ENCODE measurements around the gene DCAF7. TPM values are rescaled to one million over a fixed set of nuclear protein-coding genes. Genes with fewer than 3 reads are reported as not detected.

DCAF7 gene
- total RNA-seq, 1 experiment from 2014 or later = 91.5 TPM

- TF ChIP-seq MLX (CRISPR knock-in tag; IDR thresholded peaks at IDR 0.05) = no peak
These were observed 50.5 kb downstream of the DCAF7 start, which contains the start of gene TACO1 (continued) for GRCh38 chr17:63600569-63601438.

- H3K36me3 Mint-ChIP-seq = peaks cover 22% of the 10 kb centered on the region
- peak overlapping the region; percentile 20; the same call in 1 of the 2 replicates for H3K27ac Mint-ChIP-seq
- DNase-seq (ENCODE audit: low spot score) = no peak
- H3K9me3 Mint-ChIP-seq = no peaks in the 10 kb centered on the region
- H3K4me1 Mint-ChIP-seq = peaks cover 9% of the 10 kb centered on the region
- no peak for ATAC-seq
- CTCF ChIA-PET = interaction anchor here (0.6 to 4.8 kb wide), 9 partner anchors 10 to 195 kb away, joined by 3 to 30 read pairs (median 4); partner anchors contain the start of gene KCNH6
- no peak for TF ChIP-seq E2F5 (CRISPR knock-in tag; IDR thresholded peaks at IDR 0.05)
- no peak for TF ChIP-seq ZNF219 (CRISPR knock-in tag; IDR thresholded peaks at IDR 0.05; ENCODE audit: borderline replicate concordance)
- no peak for TF ChIP-seq ZNF138 (CRISPR knock-in tag; conservative IDR thresholded peaks at IDR 0.05)
- no peak for TF ChIP-seq TCF7 (CRISPR knock-in tag; IDR thresholded peaks at IDR 0.05; ENCODE audit: low read depth)
- no peak for TF ChIP-seq ATF1 (CRISPR knock-in tag; IDR thresholded peaks at IDR 0.05)
- TF ChIP-seq NR1H2 (CRISPR knock-in tag; IDR thresholded peaks at IDR 0.05) = no peak
- no peak for TF ChIP-seq SOX15 (CRISPR knock-in tag; IDR thresholded peaks at IDR 0.05)
- no peak for TF ChIP-seq ZBTB21 (CRISPR knock-in tag; IDR thresholded peaks at IDR 0.05; ENCODE audit: borderline replicate concordance)
- no peak for TF ChIP-seq HMGXB4 (CRISPR knock-in tag; IDR thresholded peaks at IDR 0.05)
- no peak for TF ChIP-seq ZNF317 (CRISPR knock-in tag; IDR thresholded peaks at IDR 0.05; ENCODE audit: borderline replicate concordance, low read depth)
- TF ChIP-seq CREB1 (CRISPR knock-in tag; IDR thresholded peaks at IDR 0.05) = no peak
- no peak; the same call in 1 of the 2 replicates for TF ChIP-seq GABPB1 (CRISPR knock-in tag; IDR thresholded peaks at IDR 0.05)
- TF ChIP-seq MAX (CRISPR knock-in tag; IDR thresholded peaks at IDR 0.05) = no peak
- TF ChIP-seq ATF6 (CRISPR knock-in tag; IDR thresholded peaks at IDR 0.05) = no peak
- no peak for TF ChIP-seq FOXP1 (CRISPR knock-in tag; IDR thresholded peaks at IDR 0.05; ENCODE audit: borderline replicate concordance)
- H3K27me3 Mint-ChIP-seq (ENCODE audit: low read depth) = no peaks in the 10 kb centered on the region
- peak overlapping the region; percentile 84 for H3K4me3 Mint-ChIP-seq
- POLR2A ChIA-PET = interaction anchor here (0.6 to 1.1 kb wide), 3 partner anchors 14 to 128 kb away, joined by 3 to 5 read pairs (median 3); partner anchors contain the start of gene MAP3K3
These were observed 51.4 kb downstream of the DCAF7 start for GRCh38 chr17:63601439-63602371.

All from WTC11 (cell line).